HG03575 (cell line): ENCODE results near the gene ARL3.

Experiments
- ATAC-seq: cut with Tn5 transposase; IDR thresholded peaks from one replicate; pipeline ENCODE4 v1.9.1; 2021; ENCODE audit not compliant: unreplicated experiment, insufficient number of reproducible peaks, low FRiP score; ENCODE audit errors: extremely low read depth

The ARL3 gene

GRCh38 chr10:102657984-102658724, 56.0 kb downstream of the ARL3 start:
- ATAC-seq, result no peak

GRCh38 chr10:102657451-102657850, 56.7 kb downstream of the ARL3 start:
- ATAC-seq, result no peak

- no peak for ATAC-seq
Measured at GRCh38 chr10:102656791-102657371, 57.3 kb downstream of the ARL3 start.

GRCh38 chr10:102656026-102656425, 58.2 kb downstream of the ARL3 start:
- no peak for ATAC-seq

GRCh38 chr10:102654969-102655368, 59.2 kb downstream of the ARL3 start:
- no peak for ATAC-seq

- no peak for ATAC-seq
Measured at GRCh38 chr10:102654566-102654965, 59.6 kb downstream of the ARL3 start.

- ATAC-seq, result no peak
Measured at GRCh38 chr10:102653060-102653459, 61.1 kb downstream of the ARL3 start.

GRCh38 chr10:102652170-102652916, 61.9 kb downstream of the ARL3 start:
- ATAC-seq, result no peak

GRCh38 chr10:102651455-102652169, 62.6 kb downstream of the ARL3 start:
- no peak for ATAC-seq

GRCh38 chr10:102650655-102651454, 63.3 kb downstream of the ARL3 start:
- ATAC-seq, result no peak

GRCh38 chr10:102649797-102650654, 64.2 kb downstream of the ARL3 start:
- no peak for ATAC-seq

GRCh38 chr10:102648889-102649796, 65.1 kb downstream of the ARL3 start:
- ATAC-seq, result no peak

- no peak for ATAC-seq
Measured at GRCh38 chr10:102648269-102648888, 65.8 kb downstream of the ARL3 start.

- no peak for ATAC-seq
Measured at GRCh38 chr10:102647443-102648268, 66.5 kb downstream of the ARL3 start.

GRCh38 chr10:102646610-102647442, 67.4 kb downstream of the ARL3 start:
- no peak for ATAC-seq
